Measurements from ENCODE around the gene CCNH.

DNA sequence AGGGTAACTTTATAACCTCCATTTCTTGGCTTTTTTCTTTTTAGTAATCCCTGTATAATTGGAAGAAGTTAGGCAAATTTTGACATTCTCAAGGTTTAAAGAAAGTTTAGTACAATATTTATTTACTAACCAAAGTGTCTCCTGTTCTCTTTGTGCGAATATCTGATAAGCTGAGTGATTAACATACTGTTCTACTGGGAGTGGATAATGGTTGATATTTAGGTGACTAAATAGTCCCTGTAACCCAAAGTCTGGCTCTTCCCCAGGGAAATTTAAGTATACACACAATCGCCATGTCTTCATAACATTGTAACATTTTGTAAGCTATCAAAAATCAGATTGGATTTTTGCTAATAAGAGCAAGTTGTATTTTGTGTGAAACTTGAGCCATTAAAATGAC is 40.0 kb downstream of the CCNH start:
- TF ChIP-seq, protein P1, sequence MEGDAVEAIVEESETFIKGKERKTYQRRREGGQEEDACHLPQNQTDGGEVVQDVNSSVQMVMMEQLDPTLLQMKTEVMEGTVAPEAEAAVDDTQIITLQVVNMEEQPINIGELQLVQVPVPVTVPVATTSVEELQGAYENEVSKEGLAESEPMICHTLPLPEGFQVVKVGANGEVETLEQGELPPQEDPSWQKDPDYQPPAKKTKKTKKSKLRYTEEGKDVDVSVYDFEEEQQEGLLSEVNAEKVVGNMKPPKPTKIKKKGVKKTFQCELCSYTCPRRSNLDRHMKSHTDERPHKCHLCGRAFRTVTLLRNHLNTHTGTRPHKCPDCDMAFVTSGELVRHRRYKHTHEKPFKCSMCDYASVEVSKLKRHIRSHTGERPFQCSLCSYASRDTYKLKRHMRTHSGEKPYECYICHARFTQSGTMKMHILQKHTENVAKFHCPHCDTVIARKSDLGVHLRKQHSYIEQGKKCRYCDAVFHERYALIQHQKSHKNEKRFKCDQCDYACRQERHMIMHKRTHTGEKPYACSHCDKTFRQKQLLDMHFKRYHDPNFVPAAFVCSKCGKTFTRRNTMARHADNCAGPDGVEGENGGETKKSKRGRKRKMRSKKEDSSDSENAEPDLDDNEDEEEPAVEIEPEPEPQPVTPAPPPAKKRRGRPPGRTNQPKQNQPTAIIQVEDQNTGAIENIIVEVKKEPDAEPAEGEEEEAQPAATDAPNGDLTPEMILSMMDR (tag by site-specific recombination; IDR thresholded peaks at IDR 0.05), result no peak
- TF ChIP-seq ZNF610 (tag by site-specific recombination; IDR thresholded peaks at IDR 0.05; ENCODE audit: borderline replicate concordance), result no peak
- no peak for TF ChIP-seq KLF1 (tag by site-specific recombination; IDR thresholded peaks at IDR 0.05)
